ENCODE results near the gene HMGB3.
"Not testable (repeated sequence)": the region's sequence is repeated elsewhere in the genome, so short reads cannot be mapped to it uniquely, and the experiment has no call there.

HMGB3 gene

GRCh38 chrX:150977411-150978162 is 5.5 kb upstream of the HMGB3 start:
- H3K27ac ChIP-seq = no peak overlapping the region
- TF ChIP-seq CTCF (conservative IDR thresholded peaks at IDR 0.05) (no peak), ZFX (IDR thresholded peaks at IDR 0.05) (no peak)

- TF ChIP-seq CTCF (conservative IDR thresholded peaks at IDR 0.05) = no peak
- TF ChIP-seq ZFX (IDR thresholded peaks at IDR 0.05) = no peak
Observed at GRCh38 chrX:150980186-150980585, 2.9 kb upstream of the HMGB3 start.

GRCh38 chrX:150980711-150981110 is 2.4 kb upstream of the HMGB3 start:
- TF ChIP-seq ZFX (IDR thresholded peaks at IDR 0.05) (no peak), CTCF (conservative IDR thresholded peaks at IDR 0.05) (no peak)
- no peak overlapping the region for H3K27ac ChIP-seq

More at GRCh38 chrX:150980186-150980585, 2.9 kb upstream of the HMGB3 start:
- H3K27ac ChIP-seq = no peak overlapping the region

- no peak for TF ChIP-seq ZFX (IDR thresholded peaks at IDR 0.05)
- no peak for TF ChIP-seq CTCF (conservative IDR thresholded peaks at IDR 0.05)
- H3K27ac ChIP-seq = peak overlapping the region; percentile 94
Observed at GRCh38 chrX:150982235-150982787, 824 bp upstream of the HMGB3 start.

GRCh38 chrX:150983521-150984168 is 510 bp downstream of the HMGB3 start:
- H3K27ac ChIP-seq = peak overlapping the region; percentile 94
- TF ChIP-seq CTCF (conservative IDR thresholded peaks at IDR 0.05) (no peak; the same call in 1 of the 2 replicates), ZFX (IDR thresholded peaks at IDR 0.05) (no peak)

GRCh38 chrX:150984169-150984824 is 1.2 kb downstream of the HMGB3 start:
- TF ChIP-seq ZFX (IDR thresholded peaks at IDR 0.05) (no peak), CTCF (conservative IDR thresholded peaks at IDR 0.05) (no peak)
- peak overlapping the region; percentile 94 for H3K27ac ChIP-seq

- not testable (repeated sequence) for H3K27ac ChIP-seq
Observed at GRCh38 chrX:150987687-150988086, 4.6 kb downstream of the HMGB3 start.
